ENCODE data around the gene DTNA. TPM values are rescaled to one million over a fixed set of nuclear protein-coding genes. Genes with fewer than 3 reads are reported as not detected.

DTNA gene
- total RNA-seq, 2 experiments from 2014 or later: 0.33 TPM; not detected in 1

DNA sequence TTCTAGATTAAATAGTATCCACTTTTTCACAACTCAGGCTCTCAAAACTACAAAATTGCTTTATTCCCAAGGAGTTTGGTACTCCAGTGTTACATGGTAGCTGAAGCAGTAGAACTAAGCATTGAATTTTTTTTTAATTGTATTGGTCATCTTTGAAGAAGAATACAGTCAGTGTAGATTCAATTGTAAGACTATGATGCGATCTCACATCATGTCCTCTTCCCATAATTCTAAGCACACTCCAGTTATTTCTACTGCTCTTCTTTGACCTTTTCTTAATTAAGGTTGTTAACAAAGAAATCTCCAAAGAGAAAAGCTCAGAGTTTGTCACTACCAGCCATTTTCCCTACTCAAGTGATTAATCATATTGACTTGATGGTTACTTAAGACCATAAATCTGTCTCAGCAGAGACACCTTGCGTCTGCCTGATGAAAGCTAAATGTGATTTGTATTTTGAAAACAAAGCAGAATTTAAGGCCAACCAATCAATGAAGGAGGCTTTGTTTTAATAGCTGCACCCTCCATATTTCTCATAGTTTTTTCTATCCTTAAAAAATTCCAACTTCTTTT is 130.2 kb downstream of the DTNA start:
- H3K4me1 Mint-ChIP-seq: no peaks in the 10 kb centered on the region
- no peak overlapping the region for H3K4me3 Mint-ChIP-seq
- no peak for DNase-seq
- H3K36me3 Mint-ChIP-seq (ENCODE audit: low read depth): no peaks in the 10 kb centered on the region
- H3K27ac Mint-ChIP-seq: no peak overlapping the region
- POLR2A ChIA-PET: no interaction called here
- H3K27me3 Mint-ChIP-seq: peaks cover 3% of the 10 kb centered on the region
- CTCF ChIA-PET: no interaction called here
- no peaks in the 10 kb centered on the region for H3K9me3 Mint-ChIP-seq

- Mint-ChIP-seq H3K4me1 (no peaks in the 10 kb centered on the region), H3K27me3 (peaks cover 3% of the 10 kb centered on the region), H3K4me3 (no peak overlapping the region), H3K9me3 (no peaks in the 10 kb centered on the region), H3K36me3 (ENCODE audit: low read depth) (no peaks in the 10 kb centered on the region), H3K27ac (no peak overlapping the region)
- CTCF ChIA-PET: no interaction called here
- POLR2A ChIA-PET: no interaction called here
- DNase-seq: no peak
Measured at GRCh38 chr18:34841891-34842290, 131.8 kb downstream of the DTNA start.

- ChIA-PET CTCF (no interaction called here), POLR2A (no interaction called here)
- H3K4me1 Mint-ChIP-seq: no peaks in the 10 kb centered on the region
- no peak overlapping the region for H3K27ac Mint-ChIP-seq
- peaks cover 9% of the 10 kb centered on the region for H3K27me3 Mint-ChIP-seq
- H3K9me3 Mint-ChIP-seq: no peaks in the 10 kb centered on the region
- H3K4me3 Mint-ChIP-seq: no peak overlapping the region
- no peaks in the 10 kb centered on the region for H3K36me3 Mint-ChIP-seq (ENCODE audit: low read depth)
- DNase-seq: no peak
Measured at GRCh38 chr18:34844072-34844471, 134.0 kb downstream of the DTNA start.

GRCh38 chr18:34844732-34845459 is 134.8 kb downstream of the DTNA start:
- Mint-ChIP-seq H3K4me3 (no peak overlapping the region), H3K4me1 (no peaks in the 10 kb centered on the region), H3K9me3 (no peaks in the 10 kb centered on the region), H3K27ac (no peak overlapping the region), H3K36me3 (ENCODE audit: low read depth) (no peaks in the 10 kb centered on the region), H3K27me3 (peaks cover 15% of the 10 kb centered on the region)
- ChIA-PET POLR2A (no interaction called here), CTCF (no interaction called here)
- DNase-seq: no peak

DNA sequence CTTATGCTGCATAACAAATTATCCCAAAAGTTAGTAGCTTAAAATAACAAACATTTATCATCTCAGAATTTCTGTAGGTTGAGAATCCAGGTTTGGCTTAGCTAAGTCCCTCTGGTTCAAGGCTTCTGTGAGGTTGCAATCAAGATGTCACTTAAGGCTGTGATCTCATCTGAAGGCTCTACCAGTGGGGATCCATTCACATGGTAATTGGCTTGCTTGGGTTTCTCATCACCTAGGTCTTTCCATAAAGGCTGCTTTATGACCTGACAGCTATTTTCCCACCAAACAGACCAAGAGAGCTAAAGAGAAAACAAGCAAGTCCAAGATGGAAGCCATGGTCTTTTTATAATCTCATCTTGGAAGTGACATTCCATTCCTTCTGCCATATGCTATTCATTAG is 137.3 kb downstream of the DTNA start:
- H3K4me1 Mint-ChIP-seq: no peaks in the 10 kb centered on the region
- H3K4me3 Mint-ChIP-seq: no peak overlapping the region
- no peaks in the 10 kb centered on the region for H3K36me3 Mint-ChIP-seq (ENCODE audit: low read depth)
- H3K9me3 Mint-ChIP-seq: no peaks in the 10 kb centered on the region
- CTCF ChIA-PET: no interaction called here
- POLR2A ChIA-PET: no interaction called here
- DNase-seq: no peak
- H3K27me3 Mint-ChIP-seq: peaks cover 17% of the 10 kb centered on the region
- no peak overlapping the region for H3K27ac Mint-ChIP-seq

DNA sequence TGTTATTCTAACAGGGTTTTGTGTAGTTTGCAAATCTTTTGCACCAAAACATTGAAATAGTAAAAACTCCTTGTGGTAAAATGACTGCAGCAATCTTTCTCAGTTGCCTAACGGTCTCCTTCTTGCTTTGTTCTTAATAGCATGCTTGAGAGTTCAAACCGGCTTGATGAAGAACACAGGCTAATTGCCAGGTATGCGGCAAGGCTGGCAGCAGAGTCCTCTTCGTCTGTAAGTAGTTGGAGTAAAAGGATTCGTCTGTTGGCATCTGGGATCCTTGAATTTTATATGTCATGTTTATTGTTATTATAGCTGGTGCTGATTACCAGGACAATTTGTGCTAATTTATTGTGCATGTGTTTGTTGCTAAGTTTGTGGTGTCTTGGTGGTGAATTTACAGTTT is 138.1 kb downstream of the DTNA start:
- no peak overlapping the region for H3K27ac Mint-ChIP-seq
- H3K9me3 Mint-ChIP-seq: no peaks in the 10 kb centered on the region
- no peaks in the 10 kb centered on the region for H3K4me1 Mint-ChIP-seq
- CTCF ChIA-PET: no interaction called here
- H3K27me3 Mint-ChIP-seq: peaks cover 20% of the 10 kb centered on the region
- H3K4me3 Mint-ChIP-seq: no peak overlapping the region
- H3K36me3 Mint-ChIP-seq (ENCODE audit: low read depth): no peaks in the 10 kb centered on the region
- no peak for DNase-seq
- POLR2A ChIA-PET: no interaction called here

- Mint-ChIP-seq H3K36me3 (ENCODE audit: low read depth) (no peaks in the 10 kb centered on the region), H3K27me3 (peaks cover 20% of the 10 kb centered on the region), H3K27ac (no peak overlapping the region), H3K4me3 (no peak overlapping the region), H3K9me3 (no peaks in the 10 kb centered on the region), H3K4me1 (no peaks in the 10 kb centered on the region)
- no peak for DNase-seq
- POLR2A ChIA-PET: no interaction called here
- CTCF ChIA-PET: no interaction called here
Measured at GRCh38 chr18:34848695-34849094, 138.6 kb downstream of the DTNA start.

- POLR2A ChIA-PET: no interaction called here
- CTCF ChIA-PET: no interaction called here
- peaks cover 2% of the 10 kb centered on the region for H3K9me3 Mint-ChIP-seq
- no peak overlapping the region for H3K27ac Mint-ChIP-seq
- no peak for DNase-seq
- H3K27me3 Mint-ChIP-seq: peaks cover 56% of the 10 kb centered on the region
- peaks cover 6% of the 10 kb centered on the region for H3K4me1 Mint-ChIP-seq
- no peaks in the 10 kb centered on the region for H3K36me3 Mint-ChIP-seq (ENCODE audit: low read depth)
- no peak overlapping the region for H3K4me3 Mint-ChIP-seq
Measured at GRCh38 chr18:34857320-34857719, 147.2 kb downstream of the DTNA start.

- H3K9me3 Mint-ChIP-seq: peaks cover 2% of the 10 kb centered on the region
- H3K36me3 Mint-ChIP-seq (ENCODE audit: low read depth): peaks cover 2% of the 10 kb centered on the region
- peaks cover 6% of the 10 kb centered on the region for H3K4me1 Mint-ChIP-seq
- DNase-seq: no peak
- CTCF ChIA-PET: no interaction called here
- no peak overlapping the region for H3K27ac Mint-ChIP-seq
- POLR2A ChIA-PET: no interaction called here
- no peak overlapping the region for H3K4me3 Mint-ChIP-seq
- H3K27me3 Mint-ChIP-seq: peaks cover 52% of the 10 kb centered on the region
Measured at GRCh38 chr18:34858188-34858587, 148.1 kb downstream of the DTNA start.

- CTCF ChIA-PET: no interaction called here
Measured at GRCh38 chr18:34859496-34859895, 149.4 kb downstream of the DTNA start.

DNA sequence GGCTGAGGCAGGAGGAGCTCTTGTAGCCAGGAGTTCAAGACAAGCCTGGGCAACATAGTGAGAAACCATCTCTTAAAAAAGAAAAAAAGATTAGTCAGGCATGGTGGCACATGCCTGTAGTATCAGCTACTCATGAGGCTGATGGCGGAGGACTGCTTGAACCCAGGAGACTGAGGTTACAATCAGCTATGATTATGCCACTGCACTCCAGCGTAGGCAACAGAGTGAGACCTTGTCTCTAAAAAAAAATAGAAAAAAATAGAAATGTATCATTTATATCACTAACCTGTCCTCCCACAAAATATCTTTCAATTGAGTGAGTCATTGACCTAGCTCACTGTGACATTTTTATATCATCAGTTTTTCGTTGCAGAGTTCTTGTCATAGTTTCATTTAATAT is 152.5 kb downstream of the DTNA start:
- no peak for DNase-seq
- H3K9me3 Mint-ChIP-seq: no peaks in the 10 kb centered on the region
- H3K4me1 Mint-ChIP-seq: peaks cover 12% of the 10 kb centered on the region
- ChIA-PET POLR2A (no interaction called here), CTCF (no interaction called here)
- H3K27me3 Mint-ChIP-seq: peaks cover 38% of the 10 kb centered on the region
- H3K36me3 Mint-ChIP-seq (ENCODE audit: low read depth): peaks cover 2% of the 10 kb centered on the region
- no peak overlapping the region for H3K27ac Mint-ChIP-seq
- no peak overlapping the region for H3K4me3 Mint-ChIP-seq

More at GRCh38 chr18:34859496-34859895, 149.4 kb downstream of the DTNA start:
- POLR2A ChIA-PET: no interaction called here
- Mint-ChIP-seq H3K27me3 (peaks cover 52% of the 10 kb centered on the region), H3K27ac (no peak overlapping the region), H3K36me3 (ENCODE audit: low read depth) (peaks cover 2% of the 10 kb centered on the region), H3K4me3 (no peak overlapping the region), H3K9me3 (peaks cover 2% of the 10 kb centered on the region), H3K4me1 (peaks cover 6% of the 10 kb centered on the region)
- no peak for DNase-seq

DNA sequence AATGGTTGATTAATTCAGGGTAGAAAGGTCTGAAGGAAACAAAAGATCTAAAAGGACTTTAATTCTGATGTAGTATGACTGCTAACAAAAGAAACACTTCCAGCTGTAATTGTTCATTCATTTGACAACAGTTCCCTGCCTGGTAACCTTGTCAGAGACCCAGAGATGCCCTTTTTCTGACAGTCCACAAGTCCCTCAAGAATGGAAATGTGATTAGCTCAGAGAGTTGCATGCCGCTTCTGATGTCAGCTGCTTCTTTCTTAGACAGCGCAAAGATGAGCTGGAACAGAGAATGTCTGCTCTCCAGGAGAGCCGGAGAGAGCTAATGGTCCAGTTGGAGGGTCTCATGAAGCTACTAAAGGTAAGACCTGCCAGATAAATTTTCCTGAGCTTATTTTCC is 153.6 kb downstream of the DTNA start:
- H3K27ac Mint-ChIP-seq: no peak overlapping the region
- ChIA-PET CTCF (no interaction called here), POLR2A (no interaction called here)
- no peak for DNase-seq
- peaks cover 27% of the 10 kb centered on the region for H3K27me3 Mint-ChIP-seq
- no peaks in the 10 kb centered on the region for H3K9me3 Mint-ChIP-seq
- H3K4me3 Mint-ChIP-seq: no peak overlapping the region
- H3K4me1 Mint-ChIP-seq: peaks cover 12% of the 10 kb centered on the region
- H3K36me3 Mint-ChIP-seq (ENCODE audit: low read depth): peaks cover 2% of the 10 kb centered on the region

GRCh38 chr18:34864836-34865497 is 154.9 kb downstream of the DTNA start:
- POLR2A ChIA-PET: no interaction called here
- H3K4me3 Mint-ChIP-seq: no peak overlapping the region
- H3K36me3 Mint-ChIP-seq (ENCODE audit: low read depth): peaks cover 2% of the 10 kb centered on the region
- peaks cover 22% of the 10 kb centered on the region for H3K27me3 Mint-ChIP-seq
- H3K27ac Mint-ChIP-seq: no peak overlapping the region
- no peak for DNase-seq
- CTCF ChIA-PET: no interaction called here
- peaks cover 12% of the 10 kb centered on the region for H3K4me1 Mint-ChIP-seq
- H3K9me3 Mint-ChIP-seq: no peaks in the 10 kb centered on the region

- no peak overlapping the region for H3K27ac Mint-ChIP-seq
- peaks cover 2% of the 10 kb centered on the region for H3K36me3 Mint-ChIP-seq (ENCODE audit: low read depth)
Measured at GRCh38 chr18:34866310-34866709, 156.2 kb downstream of the DTNA start.

More at GRCh38 chr18:34866310-34866709, 156.2 kb downstream of the DTNA start:
- Mint-ChIP-seq H3K9me3 (no peaks in the 10 kb centered on the region), H3K4me1 (peaks cover 7% of the 10 kb centered on the region), H3K27me3 (peaks cover 20% of the 10 kb centered on the region), H3K4me3 (no peak overlapping the region)
- CTCF ChIA-PET: no interaction called here
- POLR2A ChIA-PET: no interaction called here
- DNase-seq: no peak

Measured in activated CD4-positive, alpha-beta memory T cell treated with anti-CD3 and anti-CD28 coated beads, Interleukin-2, amount 10 ng/mL, durations not matched to agents 7 days and 5 days (primary cell).